HepG2 (cell line): ENCODE results near the gene CMA1. TPM values are rescaled to one million over a fixed set of nuclear protein-coding genes. Genes with fewer than 3 reads are reported as not detected.

ENCODE experiments used
- ATAC-seq: fragments of 200-7000 bp; cut with Tn5 transposase; 3 replicates; pipeline ENCODE4 v1.9.1; 2020; ENCODE audit warnings: mild to moderate bottlenecking, moderate library complexity
- BruUV-seq: library from RNA; stranded (reverse); fragments of 400-500 nt; replicated peaks from 2 replicates; lab custom pipeline; 2021; lab: Mats Ljungman, UMichigan
- CTCF ChIA-PET: fragments of 300-600 bp; formaldehyde crosslinking; extraction: SDS; loops from one replicate; lab custom pipeline; 2021; ENCODE audit warnings: low total read pairs, inconsistent platforms, low intra/inter-chr PET ratio; lab: Yijun Ruan, JAX
- POLR2A ChIA-PET: fragments of 350-600 bp; sonication (Branson Sonifier 250); formaldehyde crosslinking; loops from one replicate; lab custom pipeline; 2020; ENCODE audit warnings: antibody characterized with exemption, inconsistent platforms; lab: Yijun Ruan, JAX
- DNase-seq: peaks from one replicate; pipeline ENCODE4 v3.0.0-alpha.2; 2015; ENCODE audit warnings: low spot score
- FAIRE-seq: peaks from 3 replicates; lab custom pipeline; 2011; peaks lifted over from hg19 to GRCh38; lab: Jason Lieb, UNC
- H2AFZ ChIP-seq: one replicate; pipeline ENCODE4 v1.6.1; 2011; ENCODE audit warnings: low read length, inconsistent platforms
- H3K27ac ChIP-seq: fragments of 300-600 bp; 3 replicates; pipeline ENCODE4 v1.8.0; 2011; ENCODE audit warnings: mixed run types, mild to moderate bottlenecking, mixed read lengths, low read length, inconsistent platforms; ENCODE audit not compliant: insufficient read depth; ENCODE audit errors: extremely low read length
- H3K27me3 ChIP-seq, 2 experiments: fragments of 200-600 bp in 1 of 2; 2 replicates in 1 of 2; 3 replicates in 1 of 2; pipeline versions ENCODE4 v1.6.0 to v1.8.0; 2011; ENCODE audit warnings: low read length in 2 of 2, mild to moderate bottlenecking in 2 of 2, moderate library complexity in 2 of 2, inconsistent platforms in 1 of 2; ENCODE audit not compliant: insufficient read depth in 2 of 2, control insufficient read depth in 1 of 2
- H3K36me3 ChIP-seq, 2 experiments: fragments of 200-600 bp in 1 of 2; replicated peaks in 1 of 2; 2 replicates in 1 of 2; 3 replicates in 1 of 2; pipeline versions ENCODE4 v1.5.1 to v1.8.0; 2011; ENCODE audit warnings: low read length in 2 of 2, inconsistent platforms in 1 of 2; ENCODE audit not compliant: insufficient read depth in 2 of 2, control insufficient read depth in 1 of 2
- H3K4me1 ChIP-seq: 2 replicates; pipeline ENCODE4 v1.5.1; 2012; ENCODE audit warnings: low read length, inconsistent platforms; ENCODE audit not compliant: insufficient read depth
- H3K4me2 ChIP-seq: 2 replicates; pipeline ENCODE4 v1.6.0; 2011; ENCODE audit warnings: low read depth, low read length, inconsistent platforms
- H3K4me3 ChIP-seq, 3 experiments: fragments of 200-600 bp in 1 of 3; sonication (generic), shearing (Covaris generic) in 1 of 3; replicated peaks in 1 of 3; 2 replicates each; pipeline ENCODE4 v1.5.1; 2011 to 2016; ENCODE audit warnings: low read length in 3 of 3, inconsistent platforms in 2 of 3, low read depth in 2 of 3, mild to moderate bottlenecking in 2 of 3, control low read depth in 1 of 3, mixed read lengths in 1 of 3; ENCODE audit not compliant: insufficient read depth in 1 of 3
- H3K79me2 ChIP-seq: one replicate; pipeline ENCODE4 v1.6.1; 2011; ENCODE audit warnings: low read length, inconsistent platforms; ENCODE audit not compliant: insufficient read depth
- H3K9ac ChIP-seq: 2 replicates; pipeline ENCODE4 v1.6.0; 2011; ENCODE audit warnings: mild to moderate bottlenecking, low read depth, low read length, inconsistent platforms; ENCODE audit not compliant: insufficient read depth
- H3K9me3 ChIP-seq: 2 replicates; pipeline ENCODE4 v1.5.1; 2012; ENCODE audit warnings: mild to moderate bottlenecking, low read length
- H4K20me1 ChIP-seq: 2 replicates; pipeline ENCODE4 v1.6.0; 2011; ENCODE audit warnings: inconsistent platforms, mild to moderate bottlenecking, low read length, moderate library complexity; ENCODE audit not compliant: insufficient read depth
- POLR2A ChIP-seq, 2 experiments: IDR thresholded peaks; 2 replicates each; pipeline ENCODE4 v1.6.1; 2011; ENCODE audit warnings: low read depth in 2 of 2, low read length in 2 of 2, mild to moderate bottlenecking in 1 of 2, moderate library complexity in 1 of 2; ENCODE audit not compliant: insufficient read depth in 1 of 2
- PRMT3 ChIP-seq: sonication (generic); formaldehyde crosslinking; IDR thresholded peaks from 2 replicates; pipeline ENCODE4 v1.8.1; 2022; ENCODE audit warnings: low read depth, mild to moderate bottlenecking, moderate library complexity, missing genetic modification reagents, borderline replicate concordance
- ZHX2 ChIP-seq, 2 experiments: sonication (generic) in 1 of 2; formaldehyde crosslinking in 1 of 2; IDR thresholded peaks; 2 replicates each; pipeline versions ENCODE4 v1.6.1 to v1.9.0; 2014 to 2022; ENCODE audit warnings: antibody characterized with exemption in 1 of 2, borderline replicate concordance in 1 of 2, inconsistent platforms in 1 of 2, low read depth in 1 of 2, missing genetic modification reagents in 1 of 2
- ZNF124 ChIP-seq: sonication (generic); formaldehyde crosslinking; IDR thresholded peaks from 2 replicates; pipeline ENCODE4 v1.4.0; 2020; ENCODE audit warnings: missing genetic modification reagents
- ZNF362 ChIP-seq: sonication (generic); formaldehyde crosslinking; IDR thresholded peaks from 2 replicates; pipeline ENCODE4 v1.4.0; 2020; ENCODE audit warnings: missing genetic modification reagents, mild to moderate bottlenecking, borderline replicate concordance
- ZNF501 ChIP-seq: sonication (generic); formaldehyde crosslinking; IDR thresholded peaks from 2 replicates; pipeline ENCODE4 v1.5.1; 2020; ENCODE audit warnings: mild to moderate bottlenecking, moderate library complexity, missing genetic modification reagents
- ZNF792 ChIP-seq: IDR thresholded peaks from 2 replicates; pipeline ENCODE4 v1.6.1; 2016
- ZSCAN9 ChIP-seq: IDR thresholded peaks from 2 replicates; pipeline ENCODE4 v1.6.1; 2016; ENCODE audit warnings: borderline replicate concordance
- WGBS: methylation state at CpG from one replicate; pipeline ENCODE4 v1.1.6; 2017; ENCODE audit warnings: low lambda C conversion rate; 5-methylcytosine and 5-hydroxymethylcytosine counted together
- in situ Hi-C: cut with HindIII; loops from 2 replicates; pipeline ENCODE4 v1.10.0; 2017; ENCODE audit warnings: low pct_unique_long_range_greater_than_20kb; ENCODE audit not compliant: extremely low pct_ligation_motif_present
- intact Hi-C: fragments of 100-400 bp; cut with micrococcal nuclease; formaldehyde crosslinking; loops from one replicate; pipeline ENCODE4 v1.10.0; 2022; ENCODE audit not compliant: unreplicated experiment
- polyA plus RNA-seq, 8 experiments: library from polyadenylated mRNA; depleted of rRNA in 3 of 8; stranded (reverse) in 7 of 8; unstranded in 1 of 8; fragments of >200 nt; fragmentation: Illumina TruSeq in 4 of 8; extraction: Trizol in 4 of 8; gene quantifications; 2 replicates each; pipeline versions ENCODE4 v1.2.1 to v1.2.3, GENCODE V29; 2011 to 2016; ENCODE audit warnings: low read depth in 4 of 8, missing spikeins in 1 of 8, mixed read lengths in 1 of 8; ENCODE audit not compliant: insufficient read depth in 1 of 8
- total RNA-seq, 5 experiments: library from RNA; depleted of rRNA; stranded (reverse); fragments of >200 nt; fragmentation: Illumina TruSeq; extraction: Trizol; gene quantifications; 2 replicates each; pipeline ENCODE4 v1.2.3, GENCODE V29; 2016; ENCODE audit warnings: low read depth in 1 of 5
- TF ChIP-seq, protein P1 (sequence below): sonication (generic); formaldehyde crosslinking; IDR thresholded peaks from 2 replicates; pipeline ENCODE4 v1.4.0; 2020; ENCODE audit warnings: mild to moderate bottlenecking, missing genetic modification reagents
- TF ChIP-seq, protein P2 (sequence below): IDR thresholded peaks from 2 replicates; pipeline ENCODE4 v1.6.1; 2012; ENCODE audit warnings: inconsistent platforms
- TF ChIP-seq, protein P3 (sequence below): sonication (generic); formaldehyde crosslinking; IDR thresholded peaks from 2 replicates; pipeline ENCODE4 v1.5.0; 2020; ENCODE audit warnings: missing genetic modification reagents

CMA1 gene
- total and polyA plus RNA-seq, 2 of the 13 experiments (the other 11 are each of a cell fraction or from before 2014, with no cell fraction given): not detected

- no peak overlapping the region for H3K4me3 ChIP-seq
- in situ Hi-C loops (no loop called here), intact Hi-C loops (no loop called here)
- H4K20me1 ChIP-seq: no peaks in the 10 kb centered on the region
- CTCF ChIA-PET: no interaction called here
- H3K9me3 ChIP-seq: no peaks in the 10 kb centered on the region
- no peaks in the 10 kb centered on the region for H3K36me3 ChIP-seq
- H3K4me1 ChIP-seq: no peaks in the 10 kb centered on the region
- no TSS peak for BruUV-seq
- no peak overlapping the region for H2AFZ ChIP-seq
- ATAC-seq: no peak
- TF ChIP-seq, protein P1, sequence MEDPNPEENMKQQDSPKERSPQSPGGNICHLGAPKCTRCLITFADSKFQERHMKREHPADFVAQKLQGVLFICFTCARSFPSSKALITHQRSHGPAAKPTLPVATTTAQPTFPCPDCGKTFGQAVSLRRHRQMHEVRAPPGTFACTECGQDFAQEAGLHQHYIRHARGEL (CRISPR knock-in tag): no peak
- TF ChIP-seq POLR2A (IDR thresholded peaks at IDR 0.05; ENCODE audit: insufficient read depth in 1 of 2, low read depth in 2 of 2, low read length in 2 of 2) (no peak), ZNF124 (no peak), ZNF792 (CRISPR knock-in tag) (no peak), PRMT3 (no peak), ZNF501 (no peak)
- TF ChIP-seq, protein P2, sequence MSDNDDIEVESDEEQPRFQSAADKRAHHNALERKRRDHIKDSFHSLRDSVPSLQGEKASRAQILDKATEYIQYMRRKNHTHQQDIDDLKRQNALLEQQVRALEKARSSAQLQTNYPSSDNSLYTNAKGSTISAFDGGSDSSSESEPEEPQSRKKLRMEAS: no peak
- TF ChIP-seq, protein P3, sequence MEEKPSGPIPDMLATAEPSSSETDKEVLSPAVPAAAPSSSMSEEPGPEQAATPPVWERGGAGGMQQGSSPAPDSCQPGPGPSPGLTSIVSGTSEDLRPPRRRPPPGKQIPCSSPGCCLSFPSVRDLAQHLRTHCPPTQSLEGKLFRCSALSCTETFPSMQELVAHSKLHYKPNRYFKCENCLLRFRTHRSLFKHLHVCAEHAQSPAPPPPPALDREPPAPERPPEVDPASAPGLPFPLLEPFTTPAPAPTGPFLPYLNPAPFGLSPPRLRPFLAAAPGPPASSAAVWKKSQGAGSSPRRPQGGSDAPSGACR (CRISPR knock-in tag): no peak
- no peak for DNase-seq
- H3K4me2 ChIP-seq: no peak overlapping the region
- 7% methylated on average over 1 of the region's 1 CpG for WGBS
- no peaks in the 10 kb centered on the region for H3K27me3 ChIP-seq
- no peak overlapping the region for H3K9ac ChIP-seq
- no peak overlapping the region for H3K27ac ChIP-seq
- no peak for FAIRE-seq
- H3K79me2 ChIP-seq: no peaks in the 10 kb centered on the region
- POLR2A ChIA-PET: no interaction called here
These were observed 6.1 kb upstream of the CMA1 start for GRCh38 chr14:24514209-24514608.

GRCh38 chr14:24513009-24513408 lies 4.9 kb upstream of the CMA1 start:
- WGBS: 5% methylated on average over 2 of the region's 2 CpGs
- H3K4me1 ChIP-seq: no peaks in the 10 kb centered on the region
- no TSS peak for BruUV-seq
- CTCF ChIA-PET: no interaction called here
- no peak overlapping the region for H3K4me2 ChIP-seq
- H3K79me2 ChIP-seq: no peaks in the 10 kb centered on the region
- no peak for DNase-seq
- H3K9ac ChIP-seq: no peak overlapping the region
- POLR2A ChIA-PET: no interaction called here
- no peak for FAIRE-seq
- no peaks in the 10 kb centered on the region for H3K36me3 ChIP-seq
- in situ Hi-C loops: no loop called here
- intact Hi-C loops: no loop called here
- no peaks in the 10 kb centered on the region for H3K9me3 ChIP-seq
- H3K4me3 ChIP-seq: no peak overlapping the region
- peak; percentile 41; the same call in 1 of the 3 replicates for ATAC-seq
- no peaks in the 10 kb centered on the region for H3K27me3 ChIP-seq
- no peak overlapping the region for H2AFZ ChIP-seq
- H4K20me1 ChIP-seq: no peaks in the 10 kb centered on the region
- no peak overlapping the region for H3K27ac ChIP-seq
- TF ChIP-seq ZSCAN9 (CRISPR knock-in tag): 0 out of 2 replicates have a peak, but pooled peaks have one; percentile 47
- TF ChIP-seq ZNF362 (CRISPR knock-in tag): peak; percentile 89
- TF ChIP-seq ZHX2 (IDR thresholded peaks at IDR 0.05; ENCODE audit: low read depth): no peak
- 0 out of 2 replicates have a peak, but pooled peaks have one; percentile 65 for TF ChIP-seq ZHX2 (CRISPR knock-in tag; IDR thresholded peaks at IDR 0.05; ENCODE audit: borderline replicate concordance)
